Measurements from ENCODE around the gene FBXL5.
A peak's percentile ranks its signal among the peaks of the same experiment; 100 is the strongest.
"Not testable (repeated sequence)": the region's sequence is repeated elsewhere in the genome, so short reads cannot be mapped to it uniquely, and the experiment has no call there.

FBXL5 gene

DNA sequence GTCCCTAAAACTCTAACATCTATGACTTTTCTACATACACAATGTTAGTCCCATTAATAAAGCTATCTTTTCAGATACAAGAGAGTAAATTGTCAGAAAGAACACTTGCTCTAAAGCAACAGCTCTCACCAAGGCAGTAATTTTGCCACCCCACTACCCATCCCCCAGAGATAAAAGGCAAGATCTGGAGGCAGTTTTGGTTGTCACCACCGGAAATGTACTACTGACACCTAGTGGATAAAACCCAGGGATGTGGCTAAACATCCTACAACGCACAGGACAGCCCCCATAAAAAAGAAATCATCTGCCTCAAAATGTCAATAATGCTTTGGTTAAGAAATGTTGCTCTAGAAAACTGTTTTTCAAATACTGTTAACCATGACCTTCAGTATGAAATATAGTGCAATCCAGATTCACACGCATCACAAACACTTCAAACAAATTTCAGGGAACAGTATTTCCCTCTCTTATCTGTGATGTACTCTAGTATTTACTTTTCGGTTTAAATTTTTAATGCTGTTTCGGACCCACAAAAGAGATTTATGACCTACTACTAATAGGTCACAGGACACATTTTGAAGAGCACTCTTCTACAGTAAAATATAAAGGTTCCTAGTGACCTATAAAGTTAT is 5.1 kb downstream of the FBXL5 start:
- DNase-seq: peak; percentile 71 to 83

DNA sequence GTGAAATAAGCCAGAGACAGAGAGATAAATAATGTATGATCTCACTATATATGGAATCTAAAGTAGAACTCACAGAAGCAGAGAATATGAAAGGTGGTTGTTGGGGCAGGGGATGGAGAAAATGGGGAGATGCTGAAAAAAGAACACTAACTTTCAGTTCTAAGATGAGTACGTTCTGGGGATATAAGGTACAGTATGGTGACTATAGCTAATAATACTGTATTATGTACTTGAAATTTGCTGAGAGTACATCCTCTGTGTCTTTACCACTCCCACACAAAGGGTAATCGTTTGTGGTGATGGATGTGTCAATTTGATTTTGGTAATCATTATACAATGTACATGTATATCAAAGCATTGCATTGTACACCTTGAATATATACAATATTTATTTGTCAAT is 6.6 kb downstream of the FBXL5 start:
- no peak for DNase-seq

GRCh38 chr4:15638418-15638817 is 16.7 kb downstream of the FBXL5 start:
- DNase-seq: no peak

GRCh38 chr4:15636818-15637217 is 18.3 kb downstream of the FBXL5 start:
- DNase-seq: no peak

GRCh38 chr4:15617407-15617806 is 37.8 kb downstream of the FBXL5 start:
- not testable (repeated sequence) for DNase-seq

DNA sequence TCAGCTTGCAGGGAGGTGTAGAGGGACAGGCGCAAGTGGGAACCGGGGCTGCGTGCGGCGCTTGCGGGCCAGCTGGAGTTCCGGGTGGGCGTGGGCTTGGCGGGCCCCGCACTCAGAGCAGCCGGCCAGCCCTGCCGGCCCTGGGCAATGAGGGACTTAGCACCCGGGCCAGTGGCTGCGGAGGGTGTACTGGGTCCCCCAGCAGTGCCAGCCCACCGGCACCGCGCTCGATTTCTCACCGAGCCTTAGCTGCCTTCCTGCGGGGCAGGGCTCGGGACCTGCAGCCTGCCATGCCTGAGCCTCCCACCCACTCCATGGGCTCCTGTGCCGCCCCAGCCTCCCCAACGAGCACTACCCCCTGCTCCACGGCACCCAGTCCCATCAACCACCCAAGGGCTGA is 40.3 kb downstream of the FBXL5 start:
- DNase-seq: not testable (repeated sequence)

GRCh38 chr4:15612136-15612535 is 43.0 kb downstream of the FBXL5 start:
- DNase-seq: no peak

DNA sequence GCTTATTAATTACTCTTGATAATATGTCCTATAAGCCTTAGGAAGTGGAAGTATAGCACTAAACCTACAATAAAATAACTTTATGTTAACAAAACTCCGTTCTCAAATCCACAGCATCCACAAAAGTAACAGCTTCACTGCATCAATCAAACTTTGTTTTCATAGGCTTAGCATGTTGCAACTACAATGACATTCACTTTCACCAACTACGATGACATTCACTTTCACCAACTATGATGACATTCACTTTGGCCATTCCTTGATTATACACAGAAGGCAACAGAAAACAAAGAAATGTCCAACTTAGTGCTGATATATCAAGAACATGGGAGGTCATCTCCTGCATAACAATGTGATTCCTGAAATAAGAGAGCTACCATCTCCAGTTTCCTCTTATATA is 44.3 kb downstream of the FBXL5 start:
- no peak for DNase-seq

DNA sequence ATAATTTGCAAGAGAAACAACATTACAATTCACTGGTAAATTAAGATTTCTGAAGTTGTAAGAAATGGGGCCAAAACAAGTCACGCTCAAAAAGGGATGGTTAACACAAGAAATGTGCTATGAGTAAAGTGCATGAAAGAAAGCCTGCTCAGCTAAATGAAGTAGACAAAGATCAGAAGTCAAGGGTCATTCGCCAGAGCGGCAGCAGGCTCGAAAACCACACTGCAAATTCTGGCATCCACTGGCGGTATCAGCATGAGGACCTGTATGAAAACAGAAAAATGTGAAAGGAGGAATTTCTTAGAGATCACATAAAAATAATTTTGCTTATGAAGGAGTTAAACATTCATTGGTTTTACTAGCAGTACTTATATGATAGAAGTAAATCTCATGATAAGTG is 49.6 kb downstream of the FBXL5 start:
- no peak for DNase-seq

DNA sequence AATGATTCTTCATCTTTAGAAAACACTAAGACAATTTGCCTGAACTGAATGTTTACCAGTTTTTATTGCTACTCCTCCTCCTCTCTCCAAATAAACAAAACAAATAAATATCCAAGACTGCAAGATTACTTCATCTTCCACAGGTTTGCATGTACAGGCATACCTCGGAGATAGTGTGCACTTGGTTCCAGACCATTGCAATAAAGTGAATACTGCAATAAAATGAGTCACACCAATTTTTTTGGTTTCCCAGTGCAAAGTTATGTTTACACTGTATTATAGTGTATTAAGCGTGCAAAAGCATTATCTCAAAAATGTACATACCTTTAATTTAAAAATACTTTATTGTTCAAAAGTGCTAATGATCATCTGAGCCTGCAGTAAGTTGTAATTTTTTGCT is 53.3 kb downstream of the FBXL5 start:
- no peak for DNase-seq

GRCh38 chr4:15600176-15600575 is 55.0 kb downstream of the FBXL5 start:
- DNase-seq: no peak

DNA sequence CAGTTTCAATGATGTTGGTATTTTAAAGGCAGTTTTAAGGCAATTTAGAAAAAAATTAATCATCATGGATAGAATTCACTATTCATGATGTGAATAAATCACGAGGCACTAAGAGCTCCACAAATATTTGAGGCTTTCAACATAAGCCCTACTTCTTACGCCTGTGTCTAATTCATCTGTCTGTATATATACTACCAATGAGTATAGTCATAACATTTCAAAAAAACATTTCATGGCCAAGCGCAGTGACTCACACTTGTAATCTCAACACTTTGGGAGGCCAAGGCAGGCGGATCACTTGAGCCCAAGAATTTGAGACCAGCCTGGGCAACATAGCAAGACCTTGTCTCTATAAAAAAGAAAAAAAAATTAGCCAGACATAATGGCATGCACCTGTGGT is 56.5 kb downstream of the FBXL5 start:
- DNase-seq: no peak

GRCh38 chr4:15592799-15593198 is 62.4 kb downstream of the FBXL5 start:
- no peak for DNase-seq

DNA sequence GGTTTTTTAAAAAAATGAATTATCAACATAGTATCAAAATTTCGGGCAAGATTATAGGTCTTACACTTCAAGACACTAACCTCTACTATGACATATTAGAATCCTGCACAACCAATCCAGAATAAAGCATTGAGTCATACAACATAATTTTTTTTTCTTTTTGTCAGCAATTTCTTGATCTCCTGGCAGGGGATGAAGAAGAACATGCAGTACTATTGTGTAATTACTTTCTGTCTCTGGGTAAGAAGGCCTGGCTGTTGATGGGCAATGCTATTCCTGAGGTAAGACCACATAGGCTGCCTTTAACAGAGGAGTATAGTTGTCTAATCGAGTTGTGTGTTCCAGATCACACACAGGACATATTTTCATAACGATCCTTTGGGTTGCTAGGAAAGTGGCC is 67.5 kb downstream of the FBXL5 start:
- DNase-seq: no peak

DNA sequence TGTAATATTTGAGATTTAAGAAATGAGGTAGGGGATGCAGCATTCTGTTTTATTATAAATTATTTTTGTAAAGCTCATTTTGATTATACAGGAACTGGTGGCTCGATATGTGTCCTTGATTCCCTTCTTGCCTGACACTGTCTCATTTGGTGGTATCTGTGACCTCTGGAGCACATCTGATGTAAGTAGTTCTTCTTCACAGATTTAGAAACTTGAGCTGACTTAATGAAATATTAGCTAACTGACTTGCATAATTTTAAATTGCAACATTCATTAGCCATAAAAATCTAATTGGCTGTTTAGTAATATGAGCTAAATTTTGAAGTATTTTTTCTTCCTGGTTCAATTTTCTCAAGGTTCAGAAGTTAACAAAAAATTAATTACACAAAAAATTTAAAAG is 69.1 kb downstream of the FBXL5 start:
- DNase-seq: no peak

DNA sequence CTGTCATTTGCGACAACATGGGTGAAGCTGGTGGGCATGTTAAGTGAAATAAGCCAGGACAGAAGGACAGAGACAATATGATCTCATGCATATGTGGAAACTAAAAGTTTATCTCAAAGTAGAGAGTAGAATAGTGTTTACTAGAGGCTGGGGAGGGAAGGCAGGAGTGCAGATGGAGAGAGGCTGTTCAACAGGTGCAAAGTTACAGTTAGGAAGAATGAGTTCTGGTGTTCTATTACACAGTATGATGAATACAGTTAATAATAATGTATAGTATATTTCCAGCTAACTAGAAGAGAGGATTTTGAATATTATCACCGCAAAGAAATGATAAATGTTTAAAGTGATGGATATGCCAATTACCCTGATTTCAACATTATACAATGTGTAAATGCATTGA is 69.8 kb downstream of the FBXL5 start:
- no peak for DNase-seq

DNA sequence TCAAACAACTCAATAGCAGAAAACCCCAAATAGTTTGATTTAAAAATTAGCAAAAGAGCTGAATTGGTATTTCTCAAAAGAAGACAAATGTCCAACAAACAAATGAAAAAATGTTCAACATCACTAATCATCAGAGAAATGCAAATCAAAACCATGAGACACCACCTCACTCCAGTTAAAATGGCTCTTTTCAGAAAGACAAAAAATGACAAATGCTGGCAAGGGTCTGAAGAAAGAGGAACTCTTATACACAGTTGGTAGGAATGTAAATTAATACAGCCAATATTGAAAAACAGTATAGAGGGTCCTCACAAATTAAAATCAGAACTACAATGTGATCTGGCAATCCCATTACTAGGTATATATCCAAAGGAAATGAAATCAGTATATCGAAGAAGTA is 70.4 kb downstream of the FBXL5 start:
- no peak for DNase-seq

- DNase-seq: no peak
Observed at GRCh38 chr4:15577508-15577907, 77.6 kb downstream of the FBXL5 start.

DNA sequence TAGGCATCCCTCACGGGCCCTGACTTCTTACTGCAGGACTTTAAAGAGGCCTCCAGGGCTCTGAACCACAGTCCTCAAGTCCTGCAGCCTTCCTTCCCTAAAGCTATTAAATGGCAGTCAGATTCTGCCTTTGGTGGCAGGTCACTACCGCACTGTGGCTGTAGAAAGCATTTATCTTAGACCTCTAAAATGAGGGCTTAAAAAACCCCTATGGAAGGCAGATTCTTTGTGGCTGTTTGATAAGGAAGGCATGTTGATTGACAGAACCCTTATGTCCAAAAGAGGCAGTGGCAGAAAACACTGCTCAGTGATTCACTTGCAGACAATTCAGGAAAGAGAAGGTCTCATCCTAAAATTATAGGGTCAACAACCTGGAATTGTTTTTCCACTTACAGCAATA is 79.2 kb downstream of the FBXL5 start:
- no peak for DNase-seq

DNA sequence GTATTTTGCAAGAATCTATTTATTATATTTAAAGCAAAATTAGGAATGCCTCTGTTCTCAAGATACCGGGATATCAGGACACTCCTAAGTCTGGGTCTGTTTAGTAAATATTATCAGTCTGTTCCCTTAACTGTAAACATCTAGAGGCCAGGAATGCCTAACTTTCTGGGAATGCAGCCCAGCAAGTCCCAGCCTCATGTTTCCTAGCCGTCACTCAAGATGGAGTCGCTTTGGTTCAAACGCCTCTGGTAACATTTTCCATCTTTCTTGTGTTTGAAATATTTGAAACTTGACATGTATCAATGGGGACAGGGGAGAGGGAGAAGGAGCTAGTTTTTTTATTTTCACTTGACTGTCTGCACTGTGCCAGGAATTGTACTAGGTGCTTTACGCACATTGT is 85.4 kb downstream of the FBXL5 start:
- no peak for DNase-seq

DNA sequence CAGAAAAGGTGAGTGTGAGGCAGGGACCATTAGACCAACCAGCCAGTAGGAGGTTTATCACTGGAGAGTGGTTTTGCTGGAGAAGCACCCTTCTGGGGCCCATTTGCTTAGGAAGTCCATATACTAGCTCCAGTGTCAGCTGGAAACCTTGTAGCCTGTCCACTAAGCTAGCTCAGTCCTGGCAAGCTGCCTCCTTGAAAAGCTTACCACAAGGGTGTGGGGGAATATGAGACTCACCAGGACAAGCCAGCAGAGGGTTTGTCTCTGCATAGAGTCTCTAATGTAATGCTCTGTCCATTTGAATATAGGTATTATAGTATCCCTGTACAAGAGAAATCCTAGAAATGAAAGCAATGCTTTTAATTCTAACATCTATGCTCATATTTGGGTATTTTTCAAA is 86.3 kb downstream of the FBXL5 start:
- no peak for DNase-seq

GRCh38 chr4:15563871-15564270 is 91.3 kb downstream of the FBXL5 start:
- no peak for DNase-seq

DNA sequence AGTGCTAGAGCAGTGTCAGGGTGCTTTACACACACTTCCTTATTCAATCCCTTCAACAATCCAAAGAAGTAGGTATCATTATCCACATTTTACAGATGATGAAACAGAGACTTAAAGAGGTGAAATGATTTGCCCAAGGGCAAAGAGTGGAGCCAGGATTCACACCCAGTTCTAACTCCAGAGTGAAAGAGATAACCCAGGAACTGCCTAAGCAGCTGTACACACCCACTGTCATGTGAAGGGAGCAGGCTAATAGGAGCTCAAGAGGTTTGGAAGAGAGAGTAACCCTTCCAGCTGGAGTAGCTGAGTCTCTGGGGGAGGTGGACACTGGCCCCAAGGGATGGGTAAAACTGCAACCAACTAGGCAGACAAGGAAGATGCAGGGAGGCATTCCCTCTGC is 92.5 kb downstream of the FBXL5 start:
- DNase-seq: no peak

- DNase-seq: no peak
Observed at GRCh38 chr4:15562114-15562513, 93.0 kb downstream of the FBXL5 start.

DNA sequence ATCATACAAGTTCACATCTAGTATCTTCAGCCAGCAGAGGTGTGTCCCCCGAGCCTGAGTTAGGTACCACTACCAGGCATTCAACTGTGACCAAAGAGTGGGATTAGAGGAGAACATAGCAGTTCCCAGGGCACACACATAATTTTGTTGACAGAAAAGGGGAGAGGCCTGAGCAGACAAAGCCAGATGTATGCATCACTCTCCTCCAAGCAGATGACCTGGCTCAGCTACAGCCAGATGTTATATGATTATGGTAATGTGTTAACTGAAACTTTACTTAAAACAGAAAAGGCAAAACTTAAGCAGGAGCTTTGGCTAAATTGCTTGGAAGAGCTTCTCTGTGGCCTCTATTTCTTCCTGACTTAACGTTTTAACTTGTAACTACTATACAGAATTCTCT is 96.6 kb downstream of the FBXL5 start:
- no peak for DNase-seq

All from NCI-H2081 (cell line).